Stimulated activated CD8-positive, alpha-beta memory T cell treated with anti-CD3 and anti-CD28 coated beads, Interleukin-15, amount 100 ng/mL, for 1 hour (primary cell): ENCODE measurements around the gene PPP1R18.
"Not testable (repeated sequence)": the region's sequence is repeated elsewhere in the genome, so short reads cannot be mapped to it uniquely, and the experiment has no call there.

Experiments
- DNase-seq: peaks from one replicate; pipeline ENCODE4 v3.0.0-alpha.2; 2020; ENCODE audit warnings: low read depth

PPP1R18 gene

DNA sequence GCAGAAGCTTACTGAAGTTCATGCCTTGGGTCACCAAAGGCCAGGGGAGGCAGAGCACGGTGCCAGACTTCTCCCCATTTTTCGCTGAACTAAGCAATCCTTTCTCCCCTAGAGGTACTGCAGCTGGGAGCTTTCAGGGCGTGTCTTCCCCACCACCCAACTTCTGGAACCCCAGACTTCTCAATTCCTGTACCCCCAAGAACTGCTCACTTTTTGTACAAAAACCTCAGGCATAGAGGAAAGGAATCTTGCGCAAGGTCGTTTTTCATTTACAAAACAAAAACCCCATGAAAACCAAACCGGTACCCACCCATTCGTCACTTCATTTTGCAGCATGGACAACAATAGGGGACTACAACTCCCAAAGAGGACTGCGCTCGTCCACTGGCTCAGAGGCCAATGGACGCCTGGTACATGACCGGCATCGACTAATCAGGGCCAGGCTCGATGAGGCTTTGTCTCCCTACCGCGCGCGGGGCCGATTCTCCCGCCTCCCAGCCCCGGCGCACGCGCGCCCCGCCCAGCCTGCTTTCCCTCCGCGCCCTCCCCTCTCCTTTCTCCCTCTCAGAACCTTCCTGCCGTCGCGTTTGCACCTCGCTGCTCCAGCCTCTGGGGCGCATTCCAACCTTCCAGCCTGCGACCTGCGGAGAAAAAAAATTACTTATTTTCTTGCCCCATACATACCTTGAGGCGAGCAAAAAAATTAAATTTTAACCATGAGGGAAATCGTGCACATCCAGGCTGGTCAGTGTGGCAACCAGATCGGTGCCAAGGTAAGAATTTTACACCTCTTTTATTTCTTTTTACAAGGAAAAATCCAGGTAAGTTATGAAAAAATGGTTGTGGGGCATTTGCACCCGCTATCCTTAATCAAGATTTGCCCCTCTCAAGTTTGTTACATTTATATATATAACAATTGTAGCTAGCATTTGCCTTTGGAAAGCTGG lies 33.6 kb upstream of the PPP1R18 start, which contains the start of gene TUBB:
Gene TUBB (plus strand): TSS at position 562 of the 947 bp plus-strand sequence. CDS start 155 bp downstream, at position 717.
- DNase-seq, result peak; percentile 87

DNA sequence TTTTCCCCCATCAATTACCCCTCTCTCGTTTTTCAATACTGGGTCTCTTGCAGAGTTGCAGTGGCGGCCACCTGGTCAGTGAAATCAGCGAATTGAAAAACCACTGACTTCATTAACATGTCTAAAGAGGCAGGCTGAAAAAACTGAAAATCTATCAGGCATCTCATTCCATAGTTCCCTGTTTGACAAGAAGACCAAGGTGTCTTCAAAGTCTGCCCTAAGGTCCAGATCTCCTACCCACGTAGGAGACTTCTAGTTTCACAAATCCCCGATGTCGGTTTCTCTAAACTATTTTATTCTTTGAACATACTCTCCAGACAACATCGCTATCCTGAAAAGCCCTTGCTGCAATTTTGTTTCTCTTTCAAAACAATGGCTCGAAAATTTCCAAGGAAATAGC lies 32.9 kb upstream of the PPP1R18 start:
- DNase-seq, result no peak

GRCh38 chr6:30717845-30718720 lies 31.6 kb upstream of the PPP1R18 start:
- not testable (repeated sequence) for DNase-seq

DNA sequence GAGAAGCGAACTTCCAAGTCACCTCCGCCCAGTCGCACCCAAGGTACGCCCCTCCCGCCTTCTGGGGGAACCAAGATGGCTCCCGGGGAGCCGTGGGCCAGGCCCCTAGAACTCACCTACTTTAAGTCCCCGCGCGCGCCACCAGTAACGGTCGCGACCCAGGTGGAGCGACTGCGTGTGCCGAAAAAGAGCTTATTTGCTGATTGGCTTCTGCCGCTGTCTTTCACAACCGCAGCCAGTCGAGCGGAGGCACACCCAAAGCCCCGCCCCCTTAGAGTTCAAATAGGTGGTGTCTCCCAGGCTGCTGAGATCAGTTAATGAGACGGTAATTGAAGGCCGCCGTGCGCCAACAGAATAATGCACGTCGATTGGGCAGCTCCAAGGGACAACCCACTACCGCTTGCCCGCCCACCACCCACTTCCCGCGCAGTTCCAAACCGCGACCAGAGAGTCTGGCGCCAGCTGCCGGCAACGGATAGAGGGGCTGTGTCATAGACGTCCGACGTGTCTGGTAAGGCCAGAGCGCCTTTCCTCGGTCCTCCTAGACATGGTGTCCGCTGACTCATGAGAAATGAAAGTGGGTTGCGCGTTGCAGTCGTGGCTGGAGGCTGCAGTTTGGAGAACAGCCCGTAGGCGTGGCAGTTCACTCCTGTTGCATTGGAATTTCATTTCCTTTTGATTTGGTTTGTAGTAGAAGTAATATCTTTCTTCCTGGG lies 30.8 kb upstream of the PPP1R18 start, which contains the start of gene MDC1:
Gene MDC1 (minus strand): TSS at position 153 of the 716 bp plus-strand sequence. CDS start 2,106 bp downstream, outside the sequence.
- DNase-seq, result peak; percentile 96

- DNase-seq, result no peak
Observed at GRCh38 chr6:30716879-30717128, 30.4 kb upstream of the PPP1R18 start.

DNA sequence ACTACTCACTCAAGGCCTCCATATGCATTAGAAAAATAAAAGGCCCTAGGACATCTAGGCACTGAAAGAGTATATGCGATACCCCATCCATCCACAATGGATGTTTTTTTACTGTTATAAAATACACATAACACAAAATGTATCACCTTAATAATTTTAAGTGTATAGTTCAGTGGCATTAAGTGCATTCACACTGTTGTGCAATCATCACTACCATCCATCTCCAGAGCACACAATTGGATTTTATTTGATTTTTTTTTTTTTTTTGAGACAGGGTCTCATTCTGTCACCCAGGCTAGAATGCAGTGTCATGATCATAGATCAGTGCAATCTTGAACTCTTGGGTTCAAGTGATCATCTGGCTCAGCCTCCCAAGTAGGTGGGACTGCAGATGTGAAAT lies 27.8 kb upstream of the PPP1R18 start:
- no peak for DNase-seq

DNA sequence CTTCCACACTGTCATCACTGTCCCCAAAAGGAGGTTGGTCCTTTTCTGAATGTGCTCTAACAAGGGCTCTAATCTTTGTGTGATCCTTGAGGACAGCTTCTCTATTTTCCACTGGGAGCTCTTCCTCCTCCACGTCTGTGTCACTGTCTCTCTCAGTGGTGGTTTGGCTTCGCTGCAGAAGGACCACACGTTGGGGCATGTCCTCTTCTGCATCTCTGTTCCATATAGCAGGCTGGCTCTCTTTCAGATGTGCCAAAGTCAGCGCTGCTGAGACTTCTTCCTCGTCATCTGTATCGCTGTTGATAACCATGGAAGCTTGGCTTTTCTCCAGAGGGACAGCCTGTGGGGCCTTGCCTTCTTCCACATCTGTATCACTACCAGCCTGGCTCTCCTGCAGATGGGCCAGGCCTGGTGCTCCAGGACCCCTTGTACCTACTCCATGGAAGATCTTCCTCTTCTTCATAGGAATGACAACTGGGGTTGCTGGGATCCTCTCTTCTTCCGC lies 26.0 kb upstream of the PPP1R18 start:
- no peak for DNase-seq

DNA sequence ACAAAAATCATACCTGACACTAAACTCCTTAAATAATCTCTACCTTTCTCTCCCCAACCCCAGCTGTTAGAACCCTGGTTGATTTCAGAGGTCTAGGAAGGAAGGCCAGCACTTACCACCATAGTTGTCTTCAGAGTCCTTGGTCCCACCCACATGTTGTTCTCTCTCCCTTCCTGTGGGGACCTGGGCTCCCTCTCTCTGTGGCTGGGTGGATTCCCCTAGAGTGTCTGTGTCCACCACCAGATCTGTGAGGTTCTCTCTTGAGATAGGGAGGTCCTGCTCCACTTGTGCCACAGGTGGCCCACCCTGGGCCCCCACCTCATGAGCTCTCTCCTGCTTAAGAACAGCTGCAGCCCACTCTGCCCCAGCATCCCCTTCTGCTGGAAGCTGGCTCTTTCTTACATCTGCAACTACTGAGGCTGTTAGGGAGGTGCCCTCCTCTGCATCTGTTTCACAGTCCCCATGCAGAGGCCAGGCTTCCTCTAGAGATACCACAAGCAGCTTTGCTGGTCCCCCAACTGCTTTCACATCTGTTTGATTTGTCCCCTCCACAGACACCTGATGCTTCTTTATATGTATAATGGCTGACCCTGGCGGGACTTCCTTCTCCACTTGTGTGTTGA lies 25.4 kb upstream of the PPP1R18 start:
- DNase-seq, result no peak

DNA sequence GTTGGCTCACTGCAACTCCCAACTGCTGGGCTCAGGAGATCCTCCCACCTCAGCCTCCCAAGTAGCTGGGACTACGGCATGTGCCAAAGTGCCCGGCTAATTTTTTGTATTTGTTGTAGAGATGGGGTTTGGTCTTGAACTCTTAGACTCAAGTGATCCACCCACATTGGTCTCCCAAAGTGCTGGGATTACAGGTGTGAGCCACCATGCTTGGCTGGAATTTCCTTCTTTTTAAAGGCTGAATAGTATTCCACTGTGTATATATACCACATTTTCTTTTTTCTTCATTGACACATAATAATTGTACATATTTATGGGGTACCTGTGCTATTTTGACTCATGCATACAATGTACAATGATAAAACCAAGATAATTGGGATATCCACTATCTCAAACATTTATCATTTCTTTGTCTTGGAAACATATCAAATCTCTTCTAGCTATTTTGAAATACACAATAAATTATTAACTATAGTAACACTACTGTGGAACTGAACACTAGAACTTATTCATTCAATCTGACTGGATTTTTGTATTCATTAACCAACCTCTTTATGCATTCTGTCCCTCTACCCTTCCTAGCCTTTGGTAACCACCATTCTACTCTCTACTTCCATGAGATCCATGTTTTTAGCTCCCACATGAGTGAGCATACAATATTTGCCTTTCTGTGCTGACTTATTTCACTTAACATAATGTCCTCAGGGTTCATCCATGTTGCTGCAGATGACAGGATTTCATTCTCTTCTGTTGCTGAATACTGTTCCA lies 22.8 kb upstream of the PPP1R18 start:
- no peak for DNase-seq

DNA sequence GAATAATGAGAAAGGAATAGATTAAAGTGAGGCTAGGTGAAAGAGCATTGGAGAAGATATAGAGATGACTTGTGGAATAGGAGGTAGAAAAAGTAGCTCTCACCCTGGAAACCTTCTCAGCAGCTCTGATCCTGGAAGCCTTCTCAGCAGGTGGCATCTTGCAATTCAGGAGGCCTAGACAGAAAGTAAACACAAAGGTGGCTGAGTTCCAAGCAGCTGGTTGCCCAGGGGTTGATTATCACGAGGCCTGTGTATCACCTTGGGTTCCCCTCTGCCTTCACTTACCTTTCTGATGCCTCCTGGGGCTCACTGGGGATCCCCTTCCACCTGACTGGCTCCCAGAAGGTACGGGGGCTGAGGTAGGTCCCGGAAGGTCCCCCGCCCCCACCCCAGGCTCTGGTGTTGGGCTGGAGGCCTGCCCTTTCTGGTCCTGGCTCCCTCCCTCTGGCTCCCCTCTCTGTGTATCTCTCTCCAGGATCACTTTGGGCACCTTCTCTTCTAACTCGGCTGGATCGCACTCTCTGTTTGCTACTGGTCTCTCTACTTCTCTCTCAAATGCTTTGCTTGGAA lies 20.9 kb upstream of the PPP1R18 start:
- DNase-seq, result no peak

DNA sequence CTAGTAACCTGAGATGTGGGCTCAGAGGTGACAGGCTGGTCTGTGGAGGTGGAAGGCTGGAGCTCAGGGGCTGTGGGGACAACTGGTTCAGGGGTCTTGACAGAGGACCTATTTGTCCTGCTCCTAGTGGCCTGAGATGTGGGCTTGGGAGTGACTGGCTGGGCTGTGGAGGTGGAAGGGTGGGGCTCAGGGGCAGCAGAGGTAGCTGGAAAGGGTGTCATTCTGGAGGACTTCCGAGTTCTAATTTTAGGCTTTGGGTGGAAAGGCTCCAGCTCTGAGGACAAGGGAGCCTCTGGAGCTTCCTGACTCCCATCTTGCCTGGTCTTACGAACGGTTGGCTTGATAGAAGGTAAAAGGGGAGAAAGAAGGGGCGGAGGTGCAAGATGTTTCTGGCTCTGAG lies 19.2 kb upstream of the PPP1R18 start:
- no peak for DNase-seq

- DNase-seq, result no peak
Observed at GRCh38 chr6:30703821-30704220, 17.4 kb upstream of the PPP1R18 start.

GRCh38 chr6:30703011-30703410 lies 16.6 kb upstream of the PPP1R18 start:
- DNase-seq, result no peak

GRCh38 chr6:30700340-30700739 lies 13.9 kb upstream of the PPP1R18 start:
- no peak for DNase-seq

DNA sequence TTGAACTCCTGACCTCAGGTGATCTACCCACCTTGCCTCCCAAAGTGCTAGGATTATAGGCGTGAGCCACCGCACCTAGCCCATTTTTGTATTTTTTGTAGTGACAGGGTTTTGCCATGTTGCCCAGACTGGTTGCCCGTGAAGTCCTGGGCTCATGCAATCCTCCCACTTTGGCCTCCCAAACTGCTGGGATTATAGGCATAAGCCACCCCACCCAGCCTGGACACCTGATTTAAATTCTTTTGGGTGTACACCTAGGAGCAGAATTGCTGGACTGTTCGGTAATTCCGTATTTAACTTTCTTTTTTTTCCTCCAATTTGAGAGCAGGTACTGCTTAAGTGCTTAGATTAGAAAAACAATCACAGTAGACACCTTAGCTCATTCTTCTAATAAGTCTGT lies 10.0 kb upstream of the PPP1R18 start:
- DNase-seq, result no peak

DNA sequence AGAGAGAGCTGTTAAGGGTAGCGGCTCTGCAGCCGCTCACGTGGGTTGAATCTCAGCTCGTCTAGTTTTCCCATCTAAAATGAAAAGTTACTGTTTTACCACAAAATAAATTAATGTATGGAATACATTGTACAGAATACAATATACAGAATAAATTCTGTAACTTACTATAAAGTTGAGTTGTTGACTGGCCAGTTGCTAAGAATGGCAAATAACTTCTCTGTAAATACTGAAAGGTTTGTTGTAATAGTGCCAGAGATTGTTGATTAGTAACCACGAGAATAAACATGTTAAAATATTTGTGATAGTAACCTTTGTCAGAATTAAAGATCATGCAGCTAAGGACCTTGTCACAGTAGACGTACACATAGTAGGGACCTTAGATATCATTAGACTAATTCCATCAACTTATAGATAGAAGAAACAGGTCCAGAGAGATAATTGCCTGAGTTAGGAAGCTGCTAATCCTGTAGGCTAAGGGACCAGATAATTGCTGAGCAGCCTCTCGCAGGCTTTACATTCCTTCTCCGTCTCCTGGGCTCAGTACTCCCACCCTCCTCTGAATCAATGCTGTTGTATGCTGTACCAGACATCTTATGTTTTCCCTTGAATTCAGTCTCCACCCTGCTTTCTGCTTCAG lies 4.9 kb upstream of the PPP1R18 start:
- DNase-seq, result no peak

- no peak for DNase-seq
Observed at GRCh38 chr6:30690403-30691207, 4.2 kb upstream of the PPP1R18 start, which contains the start of gene NRM. Gene NRM, minus strand, starts transcription at chr6:30690984. Its CDS starts 10 bp downstream, at chr6:30690974.

DNA sequence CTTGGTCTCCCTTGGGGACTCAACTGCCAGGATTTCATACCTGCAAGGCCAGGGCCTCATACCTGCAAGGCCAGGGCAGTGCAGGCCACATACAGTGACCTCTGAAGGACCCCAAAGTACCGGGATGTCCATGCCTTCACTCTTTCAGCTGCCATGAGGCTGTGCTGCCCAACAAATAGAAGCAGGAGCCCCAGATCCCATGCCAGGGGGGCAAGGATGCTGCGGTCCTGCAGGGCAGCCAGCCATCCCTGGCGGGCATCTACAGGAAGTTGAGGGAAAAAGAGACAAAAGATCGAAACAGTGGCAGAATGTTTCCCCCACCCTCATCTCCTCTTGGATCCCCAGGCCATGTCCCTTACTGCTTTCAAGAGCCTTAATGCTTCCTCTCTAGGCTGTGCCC lies 3.5 kb upstream of the PPP1R18 start:
- no peak for DNase-seq
